ENCODE data around the gene MSH5. TPM values are rescaled to one million over a fixed set of nuclear protein-coding genes. Genes with fewer than 3 reads are reported as not detected.

MSH5 gene
- total and polyA plus RNA-seq, 2 of the 13 experiments (the other 11 are each of a cell fraction or from before 2014, with no cell fraction given), result 10.2 to 38.7 TPM

GRCh38 chr6:31769684-31770371, 30.0 kb downstream of the MSH5 start (continued):
- TF ChIP-seq, protein P1, sequence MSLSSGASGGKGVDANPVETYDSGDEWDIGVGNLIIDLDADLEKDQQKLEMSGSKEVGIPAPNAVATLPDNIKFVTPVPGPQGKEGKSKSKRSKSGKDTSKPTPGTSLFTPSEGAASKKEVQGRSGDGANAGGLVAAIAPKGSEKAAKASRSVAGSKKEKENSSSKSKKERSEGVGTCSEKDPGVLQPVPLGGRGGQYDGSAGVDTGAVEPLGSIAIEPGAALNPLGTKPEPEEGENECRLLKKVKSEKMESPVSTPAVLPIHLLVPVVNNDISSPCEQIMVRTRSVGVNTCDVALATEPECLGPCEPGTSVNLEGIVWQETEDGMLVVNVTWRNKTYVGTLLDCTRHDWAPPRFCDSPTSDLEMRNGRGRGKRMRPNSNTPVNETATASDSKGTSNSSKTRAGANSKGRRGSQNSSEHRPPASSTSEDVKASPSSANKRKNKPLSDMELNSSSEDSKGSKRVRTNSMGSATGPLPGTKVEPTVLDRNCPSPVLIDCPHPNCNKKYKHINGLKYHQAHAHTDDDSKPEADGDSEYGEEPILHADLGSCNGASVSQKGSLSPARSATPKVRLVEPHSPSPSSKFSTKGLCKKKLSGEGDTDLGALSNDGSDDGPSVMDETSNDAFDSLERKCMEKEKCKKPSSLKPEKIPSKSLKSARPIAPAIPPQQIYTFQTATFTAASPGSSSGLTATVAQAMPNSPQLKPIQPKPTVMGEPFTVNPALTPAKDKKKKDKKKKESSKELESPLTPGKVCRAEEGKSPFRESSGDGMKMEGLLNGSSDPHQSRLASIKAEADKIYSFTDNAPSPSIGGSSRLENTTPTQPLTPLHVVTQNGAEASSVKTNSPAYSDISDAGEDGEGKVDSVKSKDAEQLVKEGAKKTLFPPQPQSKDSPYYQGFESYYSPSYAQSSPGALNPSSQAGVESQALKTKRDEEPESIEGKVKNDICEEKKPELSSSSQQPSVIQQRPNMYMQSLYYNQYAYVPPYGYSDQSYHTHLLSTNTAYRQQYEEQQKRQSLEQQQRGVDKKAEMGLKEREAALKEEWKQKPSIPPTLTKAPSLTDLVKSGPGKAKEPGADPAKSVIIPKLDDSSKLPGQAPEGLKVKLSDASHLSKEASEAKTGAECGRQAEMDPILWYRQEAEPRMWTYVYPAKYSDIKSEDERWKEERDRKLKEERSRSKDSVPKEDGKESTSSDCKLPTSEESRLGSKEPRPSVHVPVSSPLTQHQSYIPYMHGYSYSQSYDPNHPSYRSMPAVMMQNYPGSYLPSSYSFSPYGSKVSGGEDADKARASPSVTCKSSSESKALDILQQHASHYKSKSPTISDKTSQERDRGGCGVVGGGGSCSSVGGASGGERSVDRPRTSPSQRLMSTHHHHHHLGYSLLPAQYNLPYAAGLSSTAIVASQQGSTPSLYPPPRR (CRISPR knock-in tag; IDR thresholded peaks at IDR 0.05; ENCODE audit: borderline replicate concordance), result no peak
- TF ChIP-seq CENPT (CRISPR knock-in tag; IDR thresholded peaks at IDR 0.05; ENCODE audit: low read depth), result no peak
- no peak for TF ChIP-seq ZNF432 (CRISPR knock-in tag; IDR thresholded peaks at IDR 0.05; ENCODE audit: borderline replicate concordance)
- no peak for TF ChIP-seq ATF1 (CRISPR knock-in tag; IDR thresholded peaks at IDR 0.05)
- TF ChIP-seq MBD4 (IDR thresholded peaks at IDR 0.05; ENCODE audit: borderline replicate concordance, low read length), result no peak
- TF ChIP-seq, protein P2, sequence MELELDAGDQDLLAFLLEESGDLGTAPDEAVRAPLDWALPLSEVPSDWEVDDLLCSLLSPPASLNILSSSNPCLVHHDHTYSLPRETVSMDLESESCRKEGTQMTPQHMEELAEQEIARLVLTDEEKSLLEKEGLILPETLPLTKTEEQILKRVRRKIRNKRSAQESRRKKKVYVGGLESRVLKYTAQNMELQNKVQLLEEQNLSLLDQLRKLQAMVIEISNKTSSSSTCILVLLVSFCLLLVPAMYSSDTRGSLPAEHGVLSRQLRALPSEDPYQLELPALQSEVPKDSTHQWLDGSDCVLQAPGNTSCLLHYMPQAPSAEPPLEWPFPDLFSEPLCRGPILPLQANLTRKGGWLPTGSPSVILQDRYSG (CRISPR knock-in tag; IDR thresholded peaks at IDR 0.05), result no peak
- TF ChIP-seq ATF7-NPFF (CRISPR knock-in tag; IDR thresholded peaks at IDR 0.05; ENCODE audit: low read depth), result no peak; the same call in 1 of the 2 replicates
- TF ChIP-seq, protein P3, sequence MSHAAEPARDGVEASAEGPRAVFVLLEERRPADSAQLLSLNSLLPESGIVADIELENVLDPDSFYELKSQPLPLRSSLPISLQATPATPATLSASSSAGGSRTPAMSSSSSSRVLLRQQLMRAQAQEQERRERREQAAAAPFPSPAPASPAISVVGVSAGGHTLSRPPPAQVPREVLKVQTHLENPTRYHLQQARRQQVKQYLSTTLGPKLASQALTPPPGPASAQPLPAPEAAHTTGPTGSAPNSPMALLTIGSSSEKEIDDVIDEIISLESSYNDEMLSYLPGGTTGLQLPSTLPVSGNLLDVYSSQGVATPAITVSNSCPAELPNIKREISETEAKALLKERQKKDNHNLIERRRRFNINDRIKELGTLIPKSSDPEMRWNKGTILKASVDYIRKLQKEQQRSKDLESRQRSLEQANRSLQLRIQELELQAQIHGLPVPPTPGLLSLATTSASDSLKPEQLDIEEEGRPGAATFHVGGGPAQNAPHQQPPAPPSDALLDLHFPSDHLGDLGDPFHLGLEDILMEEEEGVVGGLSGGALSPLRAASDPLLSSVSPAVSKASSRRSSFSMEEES (CRISPR knock-in tag; IDR thresholded peaks at IDR 0.05), result no peak
- no peak for TF ChIP-seq ZNF569 (CRISPR knock-in tag; IDR thresholded peaks at IDR 0.05; ENCODE audit: borderline replicate concordance)
- TF ChIP-seq CC2D1A (CRISPR knock-in tag; IDR thresholded peaks at IDR 0.05), result no peak
- no peak for TF ChIP-seq RFXANK (CRISPR knock-in tag; IDR thresholded peaks at IDR 0.05)
- no peak for TF ChIP-seq ZSCAN30 (CRISPR knock-in tag; IDR thresholded peaks at IDR 0.05)
- no peak for TF ChIP-seq ZNF775 (CRISPR knock-in tag; IDR thresholded peaks at IDR 0.05; ENCODE audit: borderline replicate concordance)
- no peak for TF ChIP-seq TBL1XR1 (IDR thresholded peaks at IDR 0.05; ENCODE audit: borderline replicate concordance, low read length, partially characterized antibody)
- TF ChIP-seq SIX1 (CRISPR knock-in tag; IDR thresholded peaks at IDR 0.05; ENCODE audit: borderline replicate concordance), result no peak
- TF ChIP-seq, protein P4, sequence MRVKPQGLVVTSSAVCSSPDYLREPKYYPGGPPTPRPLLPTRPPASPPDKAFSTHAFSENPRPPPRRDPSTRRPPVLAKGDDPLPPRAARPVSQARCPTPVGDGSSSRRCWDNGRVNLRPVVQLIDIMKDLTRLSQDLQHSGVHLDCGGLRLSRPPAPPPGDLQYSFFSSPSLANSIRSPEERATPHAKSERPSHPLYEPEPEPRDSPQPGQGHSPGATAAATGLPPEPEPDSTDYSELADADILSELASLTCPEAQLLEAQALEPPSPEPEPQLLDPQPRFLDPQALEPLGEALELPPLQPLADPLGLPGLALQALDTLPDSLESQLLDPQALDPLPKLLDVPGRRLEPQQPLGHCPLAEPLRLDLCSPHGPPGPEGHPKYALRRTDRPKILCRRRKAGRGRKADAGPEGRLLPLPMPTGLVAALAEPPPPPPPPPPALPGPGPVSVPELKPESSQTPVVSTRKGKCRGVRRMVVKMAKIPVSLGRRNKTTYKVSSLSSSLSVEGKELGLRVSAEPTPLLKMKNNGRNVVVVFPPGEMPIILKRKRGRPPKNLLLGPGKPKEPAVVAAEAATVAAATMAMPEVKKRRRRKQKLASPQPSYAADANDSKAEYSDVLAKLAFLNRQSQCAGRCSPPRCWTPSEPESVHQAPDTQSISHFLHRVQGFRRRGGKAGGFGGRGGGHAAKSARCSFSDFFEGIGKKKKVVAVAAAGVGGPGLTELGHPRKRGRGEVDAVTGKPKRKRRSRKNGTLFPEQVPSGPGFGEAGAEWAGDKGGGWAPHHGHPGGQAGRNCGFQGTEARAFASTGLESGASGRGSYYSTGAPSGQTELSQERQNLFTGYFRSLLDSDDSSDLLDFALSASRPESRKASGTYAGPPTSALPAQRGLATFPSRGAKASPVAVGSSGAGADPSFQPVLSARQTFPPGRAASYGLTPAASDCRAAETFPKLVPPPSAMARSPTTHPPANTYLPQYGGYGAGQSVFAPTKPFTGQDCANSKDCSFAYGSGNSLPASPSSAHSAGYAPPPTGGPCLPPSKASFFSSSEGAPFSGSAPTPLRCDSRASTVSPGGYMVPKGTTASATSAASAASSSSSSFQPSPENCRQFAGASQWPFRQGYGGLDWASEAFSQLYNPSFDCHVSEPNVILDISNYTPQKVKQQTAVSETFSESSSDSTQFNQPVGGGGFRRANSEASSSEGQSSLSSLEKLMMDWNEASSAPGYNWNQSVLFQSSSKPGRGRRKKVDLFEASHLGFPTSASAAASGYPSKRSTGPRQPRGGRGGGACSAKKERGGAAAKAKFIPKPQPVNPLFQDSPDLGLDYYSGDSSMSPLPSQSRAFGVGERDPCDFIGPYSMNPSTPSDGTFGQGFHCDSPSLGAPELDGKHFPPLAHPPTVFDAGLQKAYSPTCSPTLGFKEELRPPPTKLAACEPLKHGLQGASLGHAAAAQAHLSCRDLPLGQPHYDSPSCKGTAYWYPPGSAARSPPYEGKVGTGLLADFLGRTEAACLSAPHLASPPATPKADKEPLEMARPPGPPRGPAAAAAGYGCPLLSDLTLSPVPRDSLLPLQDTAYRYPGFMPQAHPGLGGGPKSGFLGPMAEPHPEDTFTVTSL (CRISPR knock-in tag; IDR thresholded peaks at IDR 0.05; ENCODE audit: borderline replicate concordance), result no peak
- TF ChIP-seq ZFY (CRISPR knock-in tag; IDR thresholded peaks at IDR 0.05), result no peak

All from HepG2 (cell line).